A549 (cell line): ENCODE measurements around the gene EFCAB5.

ENCODE experiments used
- MYC ChIP-seq: IDR thresholded peaks from 2 replicates; pipeline ENCODE4 v1.6.1; 2012; ENCODE audit warnings: mild to moderate bottlenecking, inconsistent platforms, low read length, improper control_type of control experiment, borderline replicate concordance
- SMC3 ChIP-seq: fragments of >200 bp; sonication (Bioruptor Twin); formaldehyde crosslinking; IDR thresholded peaks from 3 replicates; pipeline ENCODE4 v1.6.1; 2018; ENCODE audit warnings: inconsistent platforms
- TF ChIP-seq, protein P1 (sequence below): fragments of >200 bp; sonication (Bioruptor Twin); formaldehyde crosslinking; IDR thresholded peaks from 3 replicates; pipeline ENCODE4 v1.5.1; 2016

DNA sequence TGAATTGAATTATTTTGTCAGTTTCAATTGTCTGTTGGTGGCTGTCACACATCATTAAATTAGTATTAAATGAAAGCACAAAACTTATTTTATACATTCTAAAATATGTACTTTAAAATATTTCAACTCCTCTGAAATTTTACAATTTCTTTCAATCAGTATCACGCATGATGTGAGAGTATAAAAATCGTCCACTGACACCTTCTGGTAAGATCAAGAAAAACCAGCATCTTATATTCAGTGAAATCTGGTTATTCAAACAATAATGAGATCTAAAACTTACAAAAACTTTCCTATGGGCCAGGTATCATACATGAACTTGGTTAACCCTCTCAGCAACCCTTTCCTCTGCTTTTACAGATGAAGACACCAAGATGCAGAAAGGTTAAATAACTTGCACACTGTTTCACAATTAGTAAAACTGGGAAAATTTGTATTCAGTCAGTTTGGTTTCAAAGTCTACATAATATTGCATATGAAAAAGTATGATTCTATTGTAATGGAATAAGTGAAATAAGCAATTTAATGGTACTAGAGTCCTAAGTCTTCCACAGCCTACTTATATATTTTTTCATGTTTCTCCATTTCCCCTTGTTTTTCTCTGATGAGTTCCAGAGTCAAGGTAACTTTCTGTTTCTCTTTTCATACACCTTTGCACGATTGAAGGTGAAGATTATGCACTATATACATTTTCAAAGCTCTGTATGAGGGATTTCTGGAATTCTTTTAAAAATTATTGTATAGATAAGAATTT, 58.7 kb downstream of the EFCAB5 start:
- TF ChIP-seq SMC3 (peak; percentile 62), MYC (no peak)
- TF ChIP-seq, protein P1, sequence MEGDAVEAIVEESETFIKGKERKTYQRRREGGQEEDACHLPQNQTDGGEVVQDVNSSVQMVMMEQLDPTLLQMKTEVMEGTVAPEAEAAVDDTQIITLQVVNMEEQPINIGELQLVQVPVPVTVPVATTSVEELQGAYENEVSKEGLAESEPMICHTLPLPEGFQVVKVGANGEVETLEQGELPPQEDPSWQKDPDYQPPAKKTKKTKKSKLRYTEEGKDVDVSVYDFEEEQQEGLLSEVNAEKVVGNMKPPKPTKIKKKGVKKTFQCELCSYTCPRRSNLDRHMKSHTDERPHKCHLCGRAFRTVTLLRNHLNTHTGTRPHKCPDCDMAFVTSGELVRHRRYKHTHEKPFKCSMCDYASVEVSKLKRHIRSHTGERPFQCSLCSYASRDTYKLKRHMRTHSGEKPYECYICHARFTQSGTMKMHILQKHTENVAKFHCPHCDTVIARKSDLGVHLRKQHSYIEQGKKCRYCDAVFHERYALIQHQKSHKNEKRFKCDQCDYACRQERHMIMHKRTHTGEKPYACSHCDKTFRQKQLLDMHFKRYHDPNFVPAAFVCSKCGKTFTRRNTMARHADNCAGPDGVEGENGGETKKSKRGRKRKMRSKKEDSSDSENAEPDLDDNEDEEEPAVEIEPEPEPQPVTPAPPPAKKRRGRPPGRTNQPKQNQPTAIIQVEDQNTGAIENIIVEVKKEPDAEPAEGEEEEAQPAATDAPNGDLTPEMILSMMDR = peak; percentile 54
